GM18868 (cell line): ENCODE data around the gene BEND2.

ENCODE experiments used
- ATAC-seq: cut with Tn5 transposase; IDR thresholded peaks from one replicate; pipeline ENCODE4 v1.9.1; 2021; ENCODE audit warnings: mild to moderate bottlenecking, moderate library complexity; ENCODE audit not compliant: unreplicated experiment

Gene BEND2

GRCh38 chrX:18146954-18147353 is 73.7 kb downstream of the BEND2 start:
- ATAC-seq, result no peak

- no peak for ATAC-seq
Measured at GRCh38 chrX:18146009-18146408, 74.7 kb downstream of the BEND2 start.

DNA sequence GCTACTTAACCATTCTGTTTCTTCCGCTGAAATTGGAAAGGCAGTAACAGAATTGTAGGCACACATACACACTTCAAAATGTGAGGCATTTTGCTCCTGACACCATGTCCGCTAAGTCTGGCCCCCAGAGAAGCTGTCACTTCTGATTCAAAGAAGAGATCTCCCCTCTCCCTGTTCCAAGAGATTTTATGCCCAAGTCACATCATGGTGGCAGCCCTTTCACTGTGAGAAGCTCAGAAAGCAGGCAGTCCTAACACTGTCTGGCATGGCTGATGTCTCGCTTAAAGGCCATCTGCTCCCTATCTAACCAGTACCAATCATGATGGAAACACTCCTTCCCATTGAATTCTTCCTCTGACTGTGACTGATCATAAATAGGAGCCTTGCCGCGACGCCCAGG is 83.9 kb downstream of the BEND2 start:
- ATAC-seq, result no peak

GRCh38 chrX:18133605-18134004 is 87.1 kb downstream of the BEND2 start:
- ATAC-seq, result no peak

GRCh38 chrX:18129690-18130089 is 91.0 kb downstream of the BEND2 start:
- ATAC-seq, result no peak

DNA sequence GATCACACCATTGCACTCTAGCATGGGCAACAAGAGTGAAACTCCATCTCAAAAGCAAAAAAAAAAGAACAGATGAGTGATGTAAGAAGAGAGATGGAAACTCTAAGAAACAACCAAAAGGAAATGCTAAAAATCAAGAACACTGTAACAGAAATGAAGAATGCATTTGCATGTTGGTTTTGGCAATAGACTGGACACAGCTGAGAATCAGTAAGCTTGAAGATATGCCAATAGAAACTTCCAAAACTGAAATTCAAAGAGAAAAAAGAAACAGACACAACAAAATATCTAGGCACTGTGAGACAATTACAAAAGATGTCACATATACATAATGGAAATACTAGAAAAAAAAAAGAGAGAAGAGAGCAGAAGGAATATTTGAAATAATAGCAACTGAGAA is 93.7 kb downstream of the BEND2 start:
- no peak for ATAC-seq

DNA sequence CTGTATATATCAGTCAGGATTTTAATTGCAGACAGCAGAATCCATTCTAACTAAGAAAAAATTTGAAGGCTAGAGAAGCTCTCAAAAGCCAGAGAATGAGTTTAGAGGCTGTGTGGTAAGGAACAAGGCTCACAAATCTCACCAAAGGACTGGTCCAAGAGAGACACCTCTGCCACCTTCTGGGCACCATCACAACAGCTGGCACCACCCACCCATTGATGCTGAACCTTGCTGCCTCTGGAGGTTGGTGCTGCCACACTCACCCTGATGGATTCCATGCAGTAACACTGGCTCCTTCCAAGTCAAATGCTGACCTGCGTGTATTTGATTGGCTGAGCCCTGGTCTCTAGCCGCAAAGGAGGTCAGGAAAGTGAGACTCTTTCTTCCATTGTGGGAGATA is 100.8 kb downstream of the BEND2 start:
- ATAC-seq, result no peak
